Measurements from ENCODE around the gene ZNF804B.

- TF ChIP-seq CTCF (IDR thresholded peaks at IDR 0.05) = no peak
- no peak for TF ChIP-seq POLR2A (IDR thresholded peaks at IDR 0.05)
- TF ChIP-seq POLR2AphosphoS5 (IDR thresholded peaks at IDR 0.05) = no peak
Observed at GRCh38 chr7:88818552-88818951, 59.1 kb downstream of the ZNF804B start.

Data from breast epithelium (tissue), 3 donors.